HepG2 (cell line): ENCODE measurements around the gene CCDC82. TPM values are rescaled to one million over a fixed set of nuclear protein-coding genes. Genes with fewer than 3 reads are reported as not detected.

Experiments
- BORCS8-MEF2B ChIP-seq: sonication (generic); formaldehyde crosslinking; IDR thresholded peaks from 2 replicates; pipeline ENCODE4 v1.8.0; 2022; ENCODE audit warnings: mild to moderate bottlenecking, missing genetic modification reagents
- FUBP1 ChIP-seq: sonication (generic); formaldehyde crosslinking; IDR thresholded peaks from 2 replicates; pipeline ENCODE4 v1.5.1; 2020; ENCODE audit warnings: missing genetic modification reagents, mild to moderate bottlenecking, borderline replicate concordance
- GABPB1 ChIP-seq: IDR thresholded peaks from 2 replicates; pipeline ENCODE4 v1.6.1; 2016; ENCODE audit warnings: mild to moderate bottlenecking, missing genetic modification reagents, moderate library complexity, missing compliant biosample characterization
- HCFC1 ChIP-seq: fragments of 150-350 bp; IDR thresholded peaks from 2 replicates; pipeline ENCODE4 v1.6.1; 2014; ENCODE audit warnings: low read depth, low read length
- HDAC2 ChIP-seq: sonication (generic); formaldehyde crosslinking; IDR thresholded peaks from 2 replicates; pipeline ENCODE4 v1.4.0; 2020; ENCODE audit warnings: missing genetic modification reagents
- HNF1A ChIP-seq, 2 experiments: sonication (generic) in 1 of 2; formaldehyde crosslinking in 1 of 2; IDR thresholded peaks; 2 replicates each; pipeline versions ENCODE4 v1.4.0 to v1.6.1; 2016 to 2020; ENCODE audit warnings: borderline replicate concordance in 1 of 2, low read depth in 1 of 2, mild to moderate bottlenecking in 1 of 2, missing genetic modification reagents in 1 of 2
- MAFK ChIP-seq, 2 experiments: IDR thresholded peaks in 1 of 2; conservative IDR thresholded peaks in 1 of 2; 2 replicates each; pipeline ENCODE4 v1.6.1; 2011; ENCODE audit warnings: improper control_type of control experiment in 2 of 2, low read length in 2 of 2
- MATR3 ChIP-seq: sonication (generic); formaldehyde crosslinking; IDR thresholded peaks from 2 replicates; pipeline ENCODE4 v1.4.0; 2020; ENCODE audit warnings: missing genetic modification reagents
- MTF2 ChIP-seq: sonication (generic); formaldehyde crosslinking; IDR thresholded peaks from 2 replicates; pipeline ENCODE4 v1.5.0; 2020; ENCODE audit warnings: missing genetic modification reagents, borderline replicate concordance
- NFE2 ChIP-seq: sonication (generic); formaldehyde crosslinking; IDR thresholded peaks from 2 replicates; pipeline ENCODE4 v1.4.0; 2020; ENCODE audit warnings: missing genetic modification reagents
- PCBP1 ChIP-seq: fragments of 200-400 bp; formaldehyde crosslinking; IDR thresholded peaks from 2 replicates; pipeline ENCODE4 v1.6.1; 2017; ENCODE audit warnings: mild to moderate bottlenecking, low read depth, low read length, borderline replicate concordance
- SMYD3 ChIP-seq: sonication (generic); formaldehyde crosslinking; IDR thresholded peaks from 2 replicates; pipeline ENCODE4 v1.8.1; 2023; ENCODE audit warnings: mild to moderate bottlenecking, missing genetic modification reagents
- TCF7 ChIP-seq: sonication (generic); IDR thresholded peaks from 2 replicates; pipeline ENCODE4 v1.6.1; 2016; ENCODE audit warnings: antibody characterized with exemption, low read depth
- TCF7L2 ChIP-seq: IDR thresholded peaks from 2 replicates; pipeline ENCODE4 v1.6.1; 2011; ENCODE audit warnings: mild to moderate bottlenecking, low read depth, low read length, moderate library complexity
- ZBTB26 ChIP-seq: IDR thresholded peaks from 2 replicates; pipeline ENCODE4 v1.6.1; 2016; ENCODE audit warnings: missing compliant biosample characterization, missing genetic modification reagents, borderline replicate concordance
- ZBTB38 ChIP-seq: sonication (generic); formaldehyde crosslinking; IDR thresholded peaks from 2 replicates; pipeline ENCODE4 v1.5.1; 2020; ENCODE audit warnings: mild to moderate bottlenecking, missing genetic modification reagents
- ZBTB8A ChIP-seq: sonication (generic); formaldehyde crosslinking; IDR thresholded peaks from 2 replicates; pipeline ENCODE4 v1.4.0; 2020; ENCODE audit warnings: mild to moderate bottlenecking, low read depth, missing genetic modification reagents, borderline replicate concordance
- ZNF292 ChIP-seq: sonication (generic); formaldehyde crosslinking; IDR thresholded peaks from 2 replicates; pipeline ENCODE4 v1.8.1; 2022; ENCODE audit warnings: mild to moderate bottlenecking, low read depth, missing genetic modification reagents, borderline replicate concordance
- ZNF75D ChIP-seq: sonication (generic); formaldehyde crosslinking; IDR thresholded peaks from 2 replicates; pipeline ENCODE4 v1.8.1; 2023; ENCODE audit warnings: missing genetic modification reagents, mild to moderate bottlenecking, borderline replicate concordance
- ZNF777 ChIP-seq: sonication (generic); formaldehyde crosslinking; IDR thresholded peaks from 2 replicates; pipeline ENCODE4 v1.4.0; 2020; ENCODE audit warnings: missing genetic modification reagents
- ZNF841 ChIP-seq: sonication (generic); formaldehyde crosslinking; IDR thresholded peaks from 2 replicates; pipeline ENCODE4 v1.8.1; 2023; ENCODE audit warnings: missing genetic modification reagents, borderline replicate concordance
- ZNF879 ChIP-seq: sonication (generic); formaldehyde crosslinking; IDR thresholded peaks from 2 replicates; pipeline ENCODE4 v1.8.1; 2023; ENCODE audit warnings: missing genetic modification reagents
- ZNF891 ChIP-seq: sonication (generic); formaldehyde crosslinking; IDR thresholded peaks from 2 replicates; pipeline ENCODE4 v1.5.0; 2020; ENCODE audit warnings: mild to moderate bottlenecking, missing genetic modification reagents
- polyA plus RNA-seq, 8 experiments: library from polyadenylated mRNA; depleted of rRNA in 3 of 8; stranded (reverse) in 7 of 8; unstranded in 1 of 8; fragments of >200 nt; fragmentation: Illumina TruSeq in 4 of 8; extraction: Trizol in 4 of 8; gene quantifications; 2 replicates each; pipeline versions ENCODE4 v1.2.1 to v1.2.3, GENCODE V29; 2011 to 2016; ENCODE audit warnings: low read depth in 4 of 8, missing spikeins in 1 of 8, mixed read lengths in 1 of 8; ENCODE audit not compliant: insufficient read depth in 1 of 8
- total RNA-seq, 5 experiments: library from RNA; depleted of rRNA; stranded (reverse); fragments of >200 nt; fragmentation: Illumina TruSeq; extraction: Trizol; gene quantifications; 2 replicates each; pipeline ENCODE4 v1.2.3, GENCODE V29; 2016; ENCODE audit warnings: low read depth in 1 of 5

Gene CCDC82
- total and polyA plus RNA-seq, 2 of the 13 experiments (the other 11 are each of a cell fraction or from before 2014, with no cell fraction given) = 19.7 to 25.7 TPM

- no peak for TF ChIP-seq ZNF777 (CRISPR knock-in tag)
- no peak for TF ChIP-seq ZBTB8A (CRISPR knock-in tag)
- no peak for TF ChIP-seq TCF7L2
- no peak for TF ChIP-seq TCF7
- peak; percentile 75; the same call in 1 of the 2 replicates for TF ChIP-seq FUBP1
- TF ChIP-seq ZBTB38 (CRISPR knock-in tag) = peak; percentile 98
- no peak for TF ChIP-seq NFE2 (CRISPR knock-in tag)
- peak; percentile 34; the same call in 1 of the 2 replicates for TF ChIP-seq HDAC2 (CRISPR knock-in tag)
- TF ChIP-seq MATR3 = no peak
- peak; percentile 38; the same call in 1 of the 2 replicates for TF ChIP-seq GABPB1 (CRISPR knock-in tag)
- no peak for TF ChIP-seq HNF1A (IDR thresholded peaks at IDR 0.05; ENCODE audit: low read depth)
- no peak for TF ChIP-seq HNF1A (CRISPR knock-in tag; IDR thresholded peaks at IDR 0.05; ENCODE audit: borderline replicate concordance)
- TF ChIP-seq ZNF841 (CRISPR knock-in tag) = no peak
- peak; percentile 16; the same call in 1 of the 2 replicates for TF ChIP-seq ZNF891 (CRISPR knock-in tag)
- no peak for TF ChIP-seq MAFK (conservative IDR thresholded peaks at IDR 0.05 in 1 of 2, IDR thresholded peaks at IDR 0.05 in 1 of 2; ENCODE audit: low read length in 2 of 2)
- 0 out of 2 replicates have a peak, but pooled peaks have one; percentile 4 for TF ChIP-seq ZBTB26 (CRISPR knock-in tag)
- TF ChIP-seq ZNF75D (CRISPR knock-in tag) = no peak
- TF ChIP-seq SMYD3 (CRISPR knock-in tag) = no peak
- TF ChIP-seq MTF2 (CRISPR knock-in tag) = no peak
- TF ChIP-seq PCBP1 = no peak
- no peak for TF ChIP-seq ZNF879 (CRISPR knock-in tag)
- 0 out of 2 replicates have a peak, but pooled peaks have one; percentile 51 for TF ChIP-seq ZNF292
- TF ChIP-seq BORCS8-MEF2B (CRISPR knock-in tag) = no peak
- no peak for TF ChIP-seq HCFC1
Measured at GRCh38 chr11:96341211-96342013, 48.3 kb downstream of the CCDC82 start (continued).
